ENCODE measurements around the gene IGF2R.

- TF ChIP-seq CTCF (IDR thresholded peaks at IDR 0.05) (no peak), POLR2A (IDR thresholded peaks at IDR 0.05) (no peak)
Observed at GRCh38 chr6:160069459-160069858, 100.6 kb downstream of the IGF2R start.

All from esophagus squamous epithelium (tissue), 4 donors.